GM19099 (cell line): ENCODE results near the gene GNG13.

ENCODE experiments used
- POLR2A ChIP-seq: IDR thresholded peaks from 3 replicates; pipeline ENCODE4 v1.6.1; 2011; ENCODE audit warnings: low read depth; ENCODE audit not compliant: insufficient read length; ENCODE audit errors: extremely low read depth

GNG13 gene

GRCh38 chr16:781346-782010 is 19.1 kb downstream of the GNG13 start:
- no peak for TF ChIP-seq POLR2A

GRCh38 chr16:780296-780695 is 20.2 kb downstream of the GNG13 start:
- TF ChIP-seq POLR2A, result no peak

- TF ChIP-seq POLR2A, result no peak
Observed at GRCh38 chr16:779561-779960, 21.0 kb downstream of the GNG13 start.

- no peak for TF ChIP-seq POLR2A
Observed at GRCh38 chr16:778909-779527, 21.5 kb downstream of the GNG13 start.

GRCh38 chr16:778447-778846 is 22.1 kb downstream of the GNG13 start:
- TF ChIP-seq POLR2A, result no peak

- TF ChIP-seq POLR2A, result no peak
Observed at GRCh38 chr16:777826-778225, 22.7 kb downstream of the GNG13 start.

GRCh38 chr16:776824-777223 is 23.7 kb downstream of the GNG13 start:
- no peak for TF ChIP-seq POLR2A

- TF ChIP-seq POLR2A, result no peak
Observed at GRCh38 chr16:775236-775796, 25.2 kb downstream of the GNG13 start.

- TF ChIP-seq POLR2A, result no peak
Observed at GRCh38 chr16:774086-775001, 26.2 kb downstream of the GNG13 start.

- TF ChIP-seq POLR2A, result no peak
Observed at GRCh38 chr16:772959-773358, 27.6 kb downstream of the GNG13 start.

- no peak for TF ChIP-seq POLR2A
Observed at GRCh38 chr16:770411-770810, 30.1 kb downstream of the GNG13 start.

- no peak for TF ChIP-seq POLR2A
Observed at GRCh38 chr16:769934-770333, 30.6 kb downstream of the GNG13 start.

GRCh38 chr16:769184-769784 is 31.2 kb downstream of the GNG13 start:
- no peak for TF ChIP-seq POLR2A

GRCh38 chr16:768428-768827 is 32.1 kb downstream of the GNG13 start:
- TF ChIP-seq POLR2A, result no peak

GRCh38 chr16:767743-768235 is 32.7 kb downstream of the GNG13 start:
- TF ChIP-seq POLR2A, result no peak
